ENCODE data around the gene SKAP1.

Gene SKAP1

DNA sequence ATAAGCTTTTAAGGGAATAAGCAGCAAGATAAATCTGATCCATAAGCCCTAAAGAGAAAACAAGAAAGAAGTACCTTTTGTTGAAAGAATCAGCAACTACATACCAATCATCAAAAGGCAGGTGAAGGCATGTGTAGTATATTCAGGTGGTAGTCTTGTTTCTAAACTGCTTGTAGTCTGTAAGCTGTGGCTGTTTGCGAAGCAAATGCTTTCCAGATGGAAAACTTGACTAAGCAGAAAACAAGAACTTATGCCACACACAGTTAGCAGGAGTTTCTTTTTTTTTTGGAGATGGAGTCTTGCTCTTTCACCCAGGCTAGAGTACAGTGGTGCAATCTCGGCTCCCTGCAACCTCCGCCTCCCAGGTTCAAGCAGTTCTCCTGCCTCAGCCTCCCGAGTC is 334.4 kb downstream of the SKAP1 start:
- DNase-seq = no peak

DNA sequence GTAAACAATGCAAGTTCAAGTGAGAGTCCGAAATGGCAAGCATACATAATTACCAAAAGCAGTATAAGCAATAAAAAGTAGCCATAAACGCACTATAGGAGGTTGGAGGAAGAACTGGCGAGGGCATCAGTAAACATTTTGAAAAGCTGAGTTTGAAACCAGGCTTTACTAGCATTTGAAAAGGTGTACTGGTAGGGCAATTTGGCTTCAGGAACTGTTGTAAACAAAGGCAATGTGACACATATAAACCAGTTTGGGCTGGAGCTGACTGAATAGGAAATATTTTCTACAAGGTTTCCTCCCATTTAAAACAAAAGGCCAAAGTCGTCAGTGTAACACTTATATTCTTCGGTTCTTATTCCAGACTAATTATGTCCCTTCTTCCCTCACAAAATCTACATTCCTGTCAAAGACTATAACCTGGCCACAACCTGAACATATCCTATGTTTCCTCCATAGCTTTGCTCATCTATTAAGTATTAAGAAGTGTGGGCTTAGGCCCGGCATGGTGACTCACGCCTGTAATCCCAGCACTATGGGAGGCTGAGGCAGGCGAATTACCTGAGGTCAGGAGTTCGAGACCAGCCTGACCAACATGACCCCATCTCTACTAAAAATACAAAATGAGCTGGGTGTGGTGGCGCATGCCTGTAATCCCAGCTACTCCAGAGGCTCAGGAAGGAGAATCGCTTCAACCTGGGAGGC is 336.5 kb downstream of the SKAP1 start:
- DNase-seq = no peak

- no peak for DNase-seq
Observed at GRCh38 chr17:48084932-48085331, 345.1 kb downstream of the SKAP1 start.
